ENCODE results near the gene CNNM3. TPM values are rescaled to one million over a fixed set of nuclear protein-coding genes. Genes with fewer than 3 reads are reported as not detected.

CNNM3 gene
- total RNA-seq, 1 donor from 2014 or later: 5.6 TPM

DNA sequence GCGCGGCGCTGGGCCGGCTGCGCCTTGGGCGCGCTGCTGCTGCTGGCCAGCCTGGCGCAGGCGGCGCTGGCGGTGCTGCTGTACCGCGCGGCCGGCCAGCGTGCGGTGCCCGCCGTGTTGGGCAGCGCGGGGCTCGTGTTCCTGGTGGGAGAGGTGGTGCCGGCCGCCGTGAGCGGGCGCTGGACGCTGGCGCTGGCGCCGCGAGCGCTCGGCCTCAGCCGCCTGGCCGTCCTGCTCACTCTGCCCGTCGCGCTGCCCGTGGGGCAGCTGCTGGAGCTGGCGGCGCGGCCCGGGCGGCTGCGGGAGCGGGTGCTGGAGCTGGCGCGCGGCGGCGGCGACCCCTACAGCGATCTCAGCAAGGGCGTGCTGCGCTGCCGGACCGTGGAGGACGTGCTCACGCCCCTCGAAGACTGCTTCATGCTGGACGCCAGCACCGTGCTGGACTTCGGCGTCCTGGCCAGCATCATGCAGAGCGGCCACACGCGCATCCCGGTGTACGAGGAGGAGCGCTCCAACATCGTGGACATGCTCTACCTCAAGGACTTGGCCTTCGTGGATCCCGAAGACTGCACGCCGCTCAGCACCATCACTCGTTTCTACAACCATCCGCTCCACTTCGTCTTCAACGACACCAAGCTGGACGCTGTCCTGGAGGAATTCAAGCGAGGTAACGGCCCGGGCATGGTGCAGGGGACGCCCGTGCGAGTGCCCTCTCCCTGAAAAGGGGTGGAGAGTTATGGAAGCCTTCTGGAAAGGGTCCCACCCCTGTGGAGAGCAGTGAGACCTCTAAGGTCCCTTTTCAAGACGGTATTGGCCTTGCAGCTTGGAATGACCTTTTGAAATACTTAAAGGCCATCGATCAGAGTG is 1.0 kb downstream of the CNNM3 start:
- Mint-ChIP-seq H3K4me1 (ENCODE audit: low read depth, unreplicated experiment) (peaks cover 2% of the 10 kb centered on the region), H3K27ac (ENCODE audit: unreplicated experiment) (no peak overlapping the region), H3K27me3 (ENCODE audit: low read depth, unreplicated experiment) (peaks cover 5% of the 10 kb centered on the region), H3K9me3 (ENCODE audit: unreplicated experiment) (no peaks in the 10 kb centered on the region), H3K4me3 (ENCODE audit: unreplicated experiment) (peak overlapping the region; percentile 78), H3K36me3 (ENCODE audit: low read depth, unreplicated experiment) (peaks cover 2% of the 10 kb centered on the region)
- no peaks in the 10 kb centered on the region for H3K27me3 ChIP-seq (ENCODE audit: insufficient read depth, low read length)
- FAIRE-seq: no peak
- H3K27ac ChIP-seq (ENCODE audit: low read depth, low read length): no peak overlapping the region
- H3K9ac ChIP-seq (ENCODE audit: low read length): no peak overlapping the region
- peaks cover 7% of the 10 kb centered on the region for H3K79me2 ChIP-seq (ENCODE audit: insufficient read depth, low read length)
- H2AFZ ChIP-seq (ENCODE audit: low read depth, low read length): peak overlapping the region; percentile 81
- H3K9me3 ChIP-seq (ENCODE audit: insufficient read depth, low read depth, low read length): no peaks in the 10 kb centered on the region
- peak overlapping the region; percentile 98 for H3K4me2 ChIP-seq (ENCODE audit: low read length)
- peaks cover 47% of the 10 kb centered on the region for H4K20me1 ChIP-seq (ENCODE audit: insufficient read depth, low read length)
- TF ChIP-seq, protein P1, sequence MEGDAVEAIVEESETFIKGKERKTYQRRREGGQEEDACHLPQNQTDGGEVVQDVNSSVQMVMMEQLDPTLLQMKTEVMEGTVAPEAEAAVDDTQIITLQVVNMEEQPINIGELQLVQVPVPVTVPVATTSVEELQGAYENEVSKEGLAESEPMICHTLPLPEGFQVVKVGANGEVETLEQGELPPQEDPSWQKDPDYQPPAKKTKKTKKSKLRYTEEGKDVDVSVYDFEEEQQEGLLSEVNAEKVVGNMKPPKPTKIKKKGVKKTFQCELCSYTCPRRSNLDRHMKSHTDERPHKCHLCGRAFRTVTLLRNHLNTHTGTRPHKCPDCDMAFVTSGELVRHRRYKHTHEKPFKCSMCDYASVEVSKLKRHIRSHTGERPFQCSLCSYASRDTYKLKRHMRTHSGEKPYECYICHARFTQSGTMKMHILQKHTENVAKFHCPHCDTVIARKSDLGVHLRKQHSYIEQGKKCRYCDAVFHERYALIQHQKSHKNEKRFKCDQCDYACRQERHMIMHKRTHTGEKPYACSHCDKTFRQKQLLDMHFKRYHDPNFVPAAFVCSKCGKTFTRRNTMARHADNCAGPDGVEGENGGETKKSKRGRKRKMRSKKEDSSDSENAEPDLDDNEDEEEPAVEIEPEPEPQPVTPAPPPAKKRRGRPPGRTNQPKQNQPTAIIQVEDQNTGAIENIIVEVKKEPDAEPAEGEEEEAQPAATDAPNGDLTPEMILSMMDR (IDR thresholded peaks at IDR 0.05; ENCODE audit: insufficient read depth, low read depth, low read length): no peak
- TF ChIP-seq EZH2 (IDR thresholded peaks at IDR 0.05; ENCODE audit: insufficient read depth, low read length): no peak
- peaks cover 12% of the 10 kb centered on the region for H3K4me1 ChIP-seq (ENCODE audit: insufficient read depth, low read length)
- peak; percentile 24 for DNase-seq (ENCODE audit: low read depth)
- peak overlapping the region; percentile 55 for H3K4me3 ChIP-seq (ENCODE audit: insufficient read depth, low read depth, low read length)
- H3K36me3 ChIP-seq (ENCODE audit: insufficient read depth, low read length): no peaks in the 10 kb centered on the region

DNA sequence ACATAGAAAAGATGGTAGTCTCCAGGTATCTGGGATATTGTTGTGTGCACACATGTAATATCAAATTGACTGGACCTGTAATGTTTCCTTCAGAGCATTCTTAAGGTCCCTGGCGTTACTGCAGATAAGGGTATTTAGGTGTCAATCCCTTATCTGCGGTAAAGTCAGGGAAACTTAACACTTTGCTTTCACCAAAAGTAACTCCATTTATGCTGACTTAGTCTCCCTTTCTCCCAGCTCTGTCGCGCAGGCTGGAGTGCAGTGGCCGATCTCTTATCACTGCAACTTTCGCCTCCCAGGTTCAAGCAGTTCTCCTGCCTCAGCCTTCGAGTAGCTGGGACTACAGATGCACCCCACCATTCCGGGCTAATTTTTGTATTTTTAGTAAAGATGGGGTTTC is 1.8 kb downstream of the CNNM3 start:
- Histone ChIP-seq H3K9me3 (ENCODE audit: insufficient read depth, low read depth, low read length) (no peaks in the 10 kb centered on the region), H4K20me1 (ENCODE audit: insufficient read depth, low read length) (peaks cover 48% of the 10 kb centered on the region), H3K36me3 (ENCODE audit: insufficient read depth, low read length) (no peaks in the 10 kb centered on the region), H3K4me2 (ENCODE audit: low read length) (peak overlapping the region; percentile 98), H3K27me3 (ENCODE audit: insufficient read depth, low read length) (no peaks in the 10 kb centered on the region), H3K79me2 (ENCODE audit: insufficient read depth, low read length) (peaks cover 8% of the 10 kb centered on the region), H3K4me1 (ENCODE audit: insufficient read depth, low read length) (peaks cover 12% of the 10 kb centered on the region), H3K4me3 (ENCODE audit: insufficient read depth, low read depth, low read length) (no peak overlapping the region), H2AFZ (ENCODE audit: low read depth, low read length) (no peak overlapping the region), H3K9ac (ENCODE audit: low read length) (no peak overlapping the region), H3K27ac (ENCODE audit: low read depth, low read length) (no peak overlapping the region)
- DNase-seq (ENCODE audit: low read depth): no peak
- TF ChIP-seq, protein P1 (IDR thresholded peaks at IDR 0.05; ENCODE audit: insufficient read depth, low read depth, low read length): no peak
- TF ChIP-seq EZH2 (IDR thresholded peaks at IDR 0.05; ENCODE audit: insufficient read depth, low read length): no peak
- H3K36me3 Mint-ChIP-seq (ENCODE audit: low read depth, unreplicated experiment): peaks cover 5% of the 10 kb centered on the region
- no peak for FAIRE-seq
- no peak overlapping the region for H3K27ac Mint-ChIP-seq (ENCODE audit: unreplicated experiment)
- H3K4me1 Mint-ChIP-seq (ENCODE audit: low read depth, unreplicated experiment): peaks cover 2% of the 10 kb centered on the region
- H3K4me3 Mint-ChIP-seq (ENCODE audit: unreplicated experiment): peak overlapping the region; percentile 78
- no peaks in the 10 kb centered on the region for H3K9me3 Mint-ChIP-seq (ENCODE audit: unreplicated experiment)
- peaks cover 7% of the 10 kb centered on the region for H3K27me3 Mint-ChIP-seq (ENCODE audit: low read depth, unreplicated experiment)

Measured in astrocyte (in vitro differentiated cells and primary cell).